ENCODE data around the gene GATC.
"Not testable (repeated sequence)": the region's sequence is repeated elsewhere in the genome, so short reads cannot be mapped to it uniquely, and the experiment has no call there.

Gene GATC

DNA sequence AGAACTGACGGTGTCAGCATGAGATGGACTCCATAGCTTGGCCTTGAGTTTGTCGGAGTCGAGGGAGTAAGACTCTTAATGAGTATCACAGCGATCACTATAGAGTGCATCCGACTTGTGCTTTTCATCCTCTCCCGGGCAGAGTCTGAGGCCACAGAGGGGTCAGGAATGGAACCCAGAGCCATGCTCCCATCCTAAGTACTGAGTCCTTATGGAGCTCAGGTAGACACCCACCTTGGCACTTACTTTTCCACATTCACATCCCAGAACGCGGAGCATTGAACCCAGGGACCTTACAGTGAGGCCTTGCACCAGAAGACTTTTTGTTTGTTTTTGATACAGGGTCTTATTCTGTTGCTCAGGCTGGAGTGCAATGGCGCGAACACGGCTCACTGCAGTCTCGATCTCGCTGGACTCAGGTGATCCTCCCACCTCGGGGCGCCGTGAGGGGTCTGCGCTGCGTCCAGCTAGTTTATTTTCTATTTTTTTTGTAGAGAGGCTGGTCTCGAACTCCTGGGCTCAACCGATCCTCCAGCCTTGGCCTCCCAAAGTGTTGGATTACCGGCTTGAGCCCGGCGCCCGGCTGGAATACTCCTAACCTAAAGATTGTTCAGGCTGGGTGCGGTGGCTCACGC lies 24.0 kb downstream of the GATC start:
- DNase-seq (ENCODE audit: low read depth): no peak

DNA sequence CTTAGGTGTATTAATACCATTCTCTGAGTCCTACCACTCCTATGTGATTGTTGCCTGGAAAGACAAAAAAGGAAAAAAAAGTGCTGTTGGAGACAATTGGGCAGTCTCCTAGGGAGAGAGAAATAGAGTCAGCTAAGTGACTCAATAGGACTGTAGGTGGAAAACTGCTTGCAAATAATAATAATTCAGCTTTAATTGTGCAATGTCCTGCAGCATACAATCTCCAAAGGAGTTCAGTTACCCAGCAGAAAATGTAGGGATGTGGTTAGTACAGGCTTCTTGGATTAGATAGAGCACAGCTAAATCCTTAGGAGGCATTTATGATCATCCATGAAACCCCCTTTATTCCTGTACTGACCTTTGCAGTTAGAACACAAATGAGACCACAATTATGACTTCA lies 26.3 kb downstream of the GATC start:
- DNase-seq (ENCODE audit: low read depth): no peak

GRCh38 chr12:120473807-120474615 lies 27.8 kb downstream of the GATC start:
- DNase-seq (ENCODE audit: low read depth): no peak

DNA sequence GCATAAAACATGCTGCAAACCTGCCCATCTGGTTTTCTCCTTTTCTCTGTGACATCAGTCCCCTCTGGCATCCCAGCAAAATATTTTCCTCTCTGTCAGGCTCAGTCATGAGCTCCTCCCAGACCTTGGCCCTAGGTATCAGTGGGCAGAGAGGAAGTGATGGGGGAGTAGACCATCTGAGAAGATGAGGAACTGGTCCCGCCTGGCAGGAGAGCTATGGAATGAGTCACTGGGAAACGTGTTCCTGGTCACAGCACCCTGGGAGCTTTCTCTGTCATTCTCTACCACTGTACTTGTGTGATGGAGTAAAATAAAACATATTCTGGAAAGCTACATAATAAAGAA lies 28.3 kb downstream of the GATC start:
- no peak for DNase-seq (ENCODE audit: low read depth)

GRCh38 chr12:120475643-120476042 lies 29.4 kb downstream of the GATC start:
- DNase-seq (ENCODE audit: low read depth): no peak

- DNase-seq (ENCODE audit: low read depth): no peak
These were observed 33.2 kb downstream of the GATC start for GRCh38 chr12:120479458-120479857.

- DNase-seq (ENCODE audit: low read depth): no peak
These were observed 34.0 kb downstream of the GATC start for GRCh38 chr12:120480211-120480610.

GRCh38 chr12:120481022-120481767 lies 35.0 kb downstream of the GATC start:
- DNase-seq (ENCODE audit: low read depth): no peak

- DNase-seq (ENCODE audit: low read depth): no peak
These were observed 37.4 kb downstream of the GATC start for GRCh38 chr12:120483621-120484020.

DNA sequence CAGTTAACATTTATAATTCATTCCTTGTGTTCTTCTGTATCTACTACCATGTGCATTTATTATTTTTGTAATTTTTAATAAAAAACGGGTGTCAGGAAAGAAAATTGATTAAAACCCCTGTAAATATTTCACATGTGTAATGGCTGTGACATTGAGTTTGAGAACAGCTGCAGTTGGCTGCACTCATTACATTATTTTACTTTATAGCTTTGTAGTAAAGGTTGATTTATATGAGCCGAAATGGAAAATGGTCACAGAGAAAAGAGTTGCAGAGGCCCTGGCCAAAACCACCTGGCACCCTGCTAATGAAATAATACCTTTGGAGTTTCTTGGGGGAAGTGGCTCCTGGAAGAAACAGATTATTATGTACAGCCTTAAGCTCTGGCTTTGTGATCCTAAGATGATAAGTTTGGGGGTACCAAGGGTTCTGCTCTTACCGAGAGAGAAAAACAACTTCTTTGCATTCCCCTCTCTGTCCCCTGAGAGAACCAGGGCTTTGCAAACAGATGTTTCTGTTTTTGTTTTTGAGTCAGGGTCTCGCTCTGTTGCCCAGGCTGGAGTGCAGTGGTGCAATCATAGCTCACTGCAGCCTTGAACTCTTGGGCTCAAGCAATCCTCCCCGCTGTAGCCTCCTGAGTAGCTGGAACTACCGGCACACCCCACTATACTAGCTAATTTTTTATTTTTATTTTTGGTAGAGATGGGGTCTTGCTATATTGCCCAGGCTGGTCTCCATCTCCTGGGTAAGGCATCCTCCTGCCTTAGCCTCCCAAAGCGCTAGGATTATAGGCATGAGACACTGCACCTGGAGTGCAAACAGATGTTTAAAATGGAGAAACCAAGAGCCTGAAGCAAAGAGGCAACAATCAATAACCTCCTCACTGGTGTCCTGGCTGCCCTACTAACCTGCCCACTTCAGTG lies 40.0 kb downstream of the GATC start:
- no peak for DNase-seq (ENCODE audit: low read depth)

DNA sequence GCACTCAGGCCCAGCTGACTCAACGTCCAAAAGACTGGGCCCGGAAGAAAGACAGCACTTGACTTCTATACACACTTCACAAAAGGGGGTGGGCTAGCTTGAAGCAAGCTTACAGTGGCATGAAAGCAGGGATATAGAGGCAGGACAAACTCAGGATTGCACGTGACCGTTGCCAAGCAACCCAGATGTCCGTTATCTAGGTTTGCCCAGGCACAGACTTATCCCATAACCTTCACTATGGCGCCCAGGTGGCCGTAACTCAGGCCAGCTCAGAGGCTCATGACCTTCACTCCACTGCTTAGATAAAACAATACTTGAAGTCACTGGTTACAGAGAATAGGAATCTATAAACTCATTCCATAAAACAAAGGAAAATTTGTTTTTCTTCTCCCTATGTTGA lies 41.3 kb downstream of the GATC start:
- not testable (repeated sequence) for DNase-seq (ENCODE audit: low read depth)

DNA sequence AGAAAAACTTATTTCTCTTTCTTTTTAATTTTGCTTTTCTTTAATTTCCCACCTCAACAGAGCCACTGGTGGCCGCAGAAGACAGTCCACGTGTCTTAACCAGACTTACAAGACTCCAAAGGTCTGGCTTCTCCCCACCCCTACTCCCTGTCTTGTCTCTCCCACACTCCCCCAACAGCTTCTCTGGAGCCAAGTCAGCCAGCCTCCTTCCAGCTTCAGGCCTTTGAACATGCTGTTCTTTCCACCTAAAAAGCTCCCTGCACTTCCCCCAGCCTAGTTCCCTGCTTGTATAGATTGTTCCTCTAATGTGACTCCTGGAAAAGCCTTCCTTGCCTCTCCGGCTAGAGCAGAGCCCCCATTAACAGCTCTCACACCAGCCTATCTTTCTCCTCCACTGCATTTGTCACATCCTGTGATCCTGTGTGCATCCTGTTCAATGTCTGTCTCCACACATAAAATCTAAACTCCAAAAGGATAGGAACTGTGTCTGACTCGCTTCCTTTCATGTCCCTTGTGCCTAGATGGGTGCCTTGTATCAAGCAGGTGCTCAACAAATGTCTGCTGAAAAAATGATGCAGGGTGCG lies 41.9 kb downstream of the GATC start:
- DNase-seq (ENCODE audit: low read depth): no peak

DNA sequence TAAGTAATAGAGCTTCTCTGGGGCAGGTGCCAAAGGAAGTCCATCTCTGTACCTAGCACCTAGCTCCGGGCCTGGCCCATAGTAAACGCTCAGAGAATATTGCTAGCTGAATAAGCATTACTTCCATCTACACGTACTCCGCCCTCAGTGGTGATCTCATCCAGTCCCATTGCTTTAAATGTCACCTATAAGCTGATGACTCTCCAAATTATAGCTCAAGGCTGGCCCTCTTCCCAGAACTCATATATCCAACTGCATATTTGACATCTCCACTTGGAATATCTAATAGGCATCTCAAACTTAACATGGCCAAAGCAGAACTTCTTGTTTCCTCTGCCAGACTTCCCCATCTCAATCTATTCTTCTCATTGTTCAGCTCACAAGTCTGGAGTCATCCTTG lies 42.8 kb downstream of the GATC start:
- DNase-seq (ENCODE audit: low read depth): no peak

DNA sequence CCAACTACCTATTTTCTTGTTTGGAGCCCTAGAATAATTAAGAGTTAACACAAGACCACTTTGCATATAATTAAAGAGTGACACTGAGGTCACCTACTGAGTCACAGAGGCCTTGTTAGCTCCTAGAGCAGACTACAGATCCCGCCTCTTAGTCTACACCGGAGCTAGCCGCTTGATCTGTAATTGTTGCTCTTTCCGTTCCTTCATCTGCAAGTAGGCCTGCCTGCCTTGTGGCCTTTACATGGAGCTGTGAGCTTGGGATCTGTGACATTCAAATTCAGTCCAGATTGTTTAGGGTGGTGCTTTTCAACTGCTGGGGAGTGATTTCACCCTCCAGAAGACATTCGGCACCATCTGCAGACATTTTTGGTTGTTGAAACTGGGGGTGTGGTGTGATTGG lies 44.1 kb downstream of the GATC start:
- DNase-seq (ENCODE audit: low read depth): no peak

GRCh38 chr12:120490833-120491512 lies 44.7 kb downstream of the GATC start:
- DNase-seq (ENCODE audit: low read depth): no peak

GRCh38 chr12:120495186-120495730 lies 49.0 kb downstream of the GATC start:
- DNase-seq (ENCODE audit: low read depth): no peak

DNA sequence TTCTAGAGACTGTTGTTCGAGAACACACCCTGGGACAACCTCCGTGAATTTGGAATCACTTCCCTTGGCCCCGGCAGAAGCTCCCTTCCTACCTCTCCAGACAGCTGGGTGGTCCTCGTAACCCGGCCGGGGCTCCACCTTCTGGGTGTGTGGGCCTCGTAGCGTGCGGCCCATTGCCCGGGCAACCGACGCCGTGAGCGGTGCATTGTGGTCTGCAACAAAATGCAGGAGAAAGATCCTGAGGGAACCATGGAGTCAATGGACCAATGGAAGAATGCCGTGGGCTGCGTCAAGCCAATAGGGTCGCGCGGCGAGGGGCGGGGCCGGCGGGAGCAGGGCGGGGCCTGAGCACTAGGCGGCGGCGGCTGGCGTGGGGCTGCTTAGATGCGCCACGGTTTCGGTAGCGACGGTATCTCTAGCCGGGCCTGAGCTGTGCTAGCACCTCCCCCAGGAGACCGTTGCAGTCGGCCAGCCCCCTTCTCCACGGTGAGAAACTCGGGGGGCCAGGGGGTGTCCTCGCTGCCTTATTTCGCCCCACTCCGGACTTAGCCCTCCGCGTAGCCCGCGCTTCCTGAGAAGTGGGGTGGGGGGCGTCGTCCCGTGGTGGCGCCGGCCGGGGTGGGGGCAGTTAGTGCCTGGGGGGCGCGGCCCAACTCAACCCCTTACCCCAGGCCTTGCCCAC lies 49.6 kb downstream of the GATC start, which contains the start of gene DYNLL1:
TSS of gene DYNLL1 (plus strand) at position 383 of the 682 bp plus-strand sequence. CDS start 309 bp downstream, outside the sequence.
- DNase-seq (ENCODE audit: low read depth): peak; percentile 96

- DNase-seq (ENCODE audit: low read depth): peak; percentile 13
These were observed 50.4 kb downstream of the GATC start for GRCh38 chr12:120496413-120497340.
